GM12878 (cell line): ENCODE measurements around the gene CLPTM1L. TPM values are rescaled to one million over a fixed set of nuclear protein-coding genes. Genes with fewer than 3 reads are reported as not detected.

Experiments
- ATAC-seq: fragments of 200-7000 bp; cut with Tn5 transposase; 3 replicates; pipeline ENCODE4 v1.9.1; 2020; ENCODE audit warnings: mild to moderate bottlenecking, moderate library complexity
- BruUV-seq: library from RNA; stranded (reverse); fragments of 400-500 nt; replicated peaks from 2 replicates; lab custom pipeline; 2021; lab: Mats Ljungman, UMichigan
- CTCF ChIA-PET: fragments of 300-600 bp; sonication (Branson Sonifier 250); formaldehyde crosslinking; extraction: SDS; loops from one replicate; lab custom pipeline; 2021; ENCODE audit warnings: inconsistent platforms; lab: Yijun Ruan, JAX
- POLR2A ChIA-PET: fragments of 350-600 bp; formaldehyde crosslinking; extraction: SDS; loops from one replicate; lab custom pipeline; 2021; ENCODE audit warnings: inconsistent platforms; lab: Charles Lee
- RAD21 ChIA-PET: fragments of 300-600 bp; sonication (Branson Sonifier 250); formaldehyde crosslinking; loops from one replicate; lab custom pipeline; 2023; ENCODE audit warnings: antibody characterized with exemption; ENCODE audit not compliant: unreplicated experiment; lab: Charles Lee
- SMC1A ChIA-PET: fragments of 300-600 bp; sonication (Branson Sonifier 250); formaldehyde crosslinking; loops from one replicate; lab custom pipeline; 2023; ENCODE audit not compliant: unreplicated experiment, uncharacterized antibody; lab: Charles Lee
- DNase-seq: peaks from one replicate; pipeline ENCODE4 v3.0.0-alpha.2; 2011; ENCODE audit warnings: low read depth, low spot score
- FAIRE-seq: peaks from 3 replicates; lab custom pipeline; 2011; peaks lifted over from hg19 to GRCh38; lab: Jason Lieb, UNC
- H2AFZ ChIP-seq: 2 replicates; pipeline ENCODE4 v1.6.0; 2011; ENCODE audit warnings: low read depth, low read length, control low read depth; ENCODE audit not compliant: control insufficient read depth
- H3K27ac ChIP-seq: 2 replicates; pipeline ENCODE4 v1.5.1; 2011; ENCODE audit warnings: control low read depth; ENCODE audit not compliant: control insufficient read depth, insufficient read depth
- H3K27me3 ChIP-seq, 2 experiments: replicated peaks in 1 of 2; 2 replicates each; pipeline versions ENCODE4 v1.6.0 to v1.6.1; 2011; ENCODE audit warnings: low read length in 1 of 2; ENCODE audit not compliant: control insufficient read depth in 2 of 2, insufficient read depth in 2 of 2
- H3K36me3 ChIP-seq, 2 experiments: 2 replicates each; pipeline ENCODE4 v1.5.1; 2011; ENCODE audit warnings: low read length in 1 of 2; ENCODE audit not compliant: control insufficient read depth in 2 of 2, insufficient read depth in 2 of 2
- H3K4me1 ChIP-seq: 2 replicates; pipeline ENCODE4 v1.6.1; 2011; ENCODE audit warnings: mild to moderate bottlenecking, low read length, moderate library complexity, mixed read lengths; ENCODE audit not compliant: control insufficient read depth, insufficient read depth
- H3K4me2 ChIP-seq: 2 replicates; pipeline ENCODE4 v1.6.0; 2011; ENCODE audit warnings: control low read depth; ENCODE audit not compliant: control insufficient read depth, insufficient read depth
- H3K4me3 ChIP-seq: fragments of 200-600 bp; sonication (generic); 2 replicates; pipeline ENCODE4 v1.5.1; 2016
- H3K79me2 ChIP-seq: 2 replicates; pipeline ENCODE4 v1.6.0; 2011; ENCODE audit warnings: low read length; ENCODE audit not compliant: control insufficient read depth, insufficient read depth
- H3K9ac ChIP-seq: 2 replicates; pipeline ENCODE4 v1.8.0; 2011; ENCODE audit warnings: low read length, control low read depth, mixed read lengths; ENCODE audit not compliant: control insufficient read depth, insufficient read depth
- H3K9me3 ChIP-seq: replicated peaks from 3 replicates; pipeline ENCODE4 v1.5.1; 2011; ENCODE audit warnings: mild to moderate bottlenecking, low read length; ENCODE audit not compliant: control insufficient read depth, insufficient read depth
- H4K20me1 ChIP-seq: 2 replicates; pipeline ENCODE4 v1.6.0; 2011; ENCODE audit not compliant: control insufficient read depth, insufficient read depth
- KLF5 ChIP-seq: fragments of 450-650 bp; IDR thresholded peaks from 2 replicates; pipeline ENCODE4 v1.6.1; 2014; ENCODE audit warnings: mild to moderate bottlenecking; ENCODE audit not compliant: partially characterized antibody
- POLR2A ChIP-seq: IDR thresholded peaks from 2 replicates; pipeline ENCODE4 v1.6.1; 2011; ENCODE audit warnings: low read depth, mild to moderate bottlenecking, low read length
- TAF1 ChIP-seq: IDR thresholded peaks from 2 replicates; pipeline ENCODE4 v1.6.1; 2011; ENCODE audit warnings: mild to moderate bottlenecking, low read depth, low read length, borderline replicate concordance
- WGBS: methylation state at CpG from one replicate; pipeline ENCODE4 v1.1.6; 2016; ENCODE audit warnings: low lambda C conversion rate; ENCODE audit not compliant: insufficient replicate concordance, insufficient coverage; ENCODE audit errors: missing lambda C conversion rate; 5-methylcytosine and 5-hydroxymethylcytosine counted together
- in situ Hi-C: fragments of 300-500 bp; cut with MboI; formaldehyde crosslinking; loops from 9 replicates; pipeline ENCODE4 v1.14.3; 2018; ENCODE audit warnings: mixed read lengths
- intact Hi-C: fragments of 100-400 bp; cut with micrococcal nuclease; formaldehyde crosslinking; loops from one replicate; pipeline ENCODE4 v1.14.2; 2022; ENCODE audit not compliant: unreplicated experiment
- polyA plus RNA-seq, 11 experiments: library from polyadenylated mRNA; depleted of rRNA in 4 of 11; unstranded in 6 of 11; stranded (reverse) in 5 of 11; fragments of >200 nt; fragmentation: Nextera tagmentation in 4 of 11; fragmentation: Illumina TruSeq in 1 of 11; extraction: Ambion mirVana in 4 of 11; extraction: Trizol in 1 of 11; gene quantifications; 1 replicate in 1 of 11; 2 replicates in 10 of 11; pipeline versions ENCODE4 v1.2.1 to v1.2.3, GENCODE V29; 2011 to 2016; ENCODE audit warnings: inconsistent platforms in 2 of 11, missing spikeins in 2 of 11, low read depth in 1 of 11
- total RNA-seq, 4 experiments: library from RNA; depleted of rRNA in 3 of 4; stranded (reverse); fragments of >200 nt in 3 of 4; fragmentation: Illumina TruSeq in 1 of 4; extraction: Trizol in 1 of 4; gene quantifications; 2 replicates each; pipeline versions ENCODE4 v1.2.1 to v1.2.3, GENCODE V29; 2013 to 2021
- TF ChIP-seq, protein P1 (sequence below): IDR thresholded peaks from 2 replicates; pipeline ENCODE4 v1.6.1; 2011; ENCODE audit warnings: low read depth, mild to moderate bottlenecking, low read length, moderate library complexity, borderline replicate concordance; ENCODE audit errors: extremely low read depth

CLPTM1L gene
- total and polyA plus RNA-seq, 10 of the 15 experiments (the other 5 are each of a cell fraction or from before 2014, with no cell fraction given), result 2.9 to 278 (median 135) TPM

DNA sequence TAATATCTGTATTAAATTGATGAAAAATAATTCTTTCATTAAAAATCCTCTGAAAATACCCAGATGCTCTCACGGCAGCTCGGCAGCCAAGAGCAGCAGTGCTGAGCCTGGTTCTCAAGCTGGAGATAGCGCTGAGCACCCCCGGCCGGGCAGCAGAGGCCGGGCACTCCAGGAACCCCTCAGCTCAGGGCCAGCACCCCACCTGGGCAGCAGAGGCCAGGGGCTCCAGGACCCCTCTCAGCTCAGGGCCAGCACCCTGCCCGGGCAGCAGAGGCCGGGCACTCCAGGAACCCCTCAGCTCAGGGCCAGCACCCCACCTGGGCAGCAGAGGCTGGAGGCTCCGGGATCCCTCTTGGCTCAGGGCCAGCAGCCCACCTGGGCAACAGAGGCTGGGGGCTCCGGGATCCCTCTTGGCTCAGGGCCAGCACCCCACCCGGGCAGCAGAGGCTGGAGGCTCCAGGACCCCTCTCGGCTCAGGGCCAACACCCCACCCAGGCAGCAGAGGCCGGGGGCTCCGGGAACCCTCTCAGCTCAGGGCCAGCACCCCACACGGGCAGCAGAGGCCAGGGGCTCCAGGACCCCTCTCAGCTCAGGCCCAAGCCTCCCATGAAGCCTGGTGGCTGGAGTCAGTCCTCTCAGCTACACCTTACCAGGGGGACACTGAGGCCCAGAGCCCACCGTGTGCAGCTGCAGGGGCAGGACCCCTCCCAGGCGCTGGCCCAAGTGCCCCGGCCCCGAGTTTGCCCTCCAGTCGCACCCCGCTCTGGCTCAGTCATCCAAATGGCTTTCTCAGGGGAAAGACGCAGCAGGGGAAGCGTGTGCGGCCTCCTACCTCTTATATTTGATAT is 21.7 kb downstream of the CLPTM1L start:
- Histone ChIP-seq H3K9me3 (no peaks in the 10 kb centered on the region), H3K4me2 (no peak overlapping the region), H3K9ac (no peak overlapping the region), H3K4me3 (no peak overlapping the region), H4K20me1 (no peaks in the 10 kb centered on the region), H3K27ac (no peak overlapping the region), H3K36me3 (peaks cover 11 to 54% of the 10 kb centered on the region in 2 experiments; a peak in 3 of 4 replicates), H3K79me2 (no peaks in the 10 kb centered on the region), H3K4me1 (no peaks in the 10 kb centered on the region; the same call in 1 of the 2 replicates), H2AFZ (no peak overlapping the region), H3K27me3 (no peaks in the 10 kb centered on the region)
- POLR2A ChIA-PET, result interaction anchor here (0.6 kb wide), 1 partner anchor 9 kb away, joined by 3 read pairs; no protein-coding TSS in a partner anchor
- RAD21 ChIA-PET, result no interaction called here
- FAIRE-seq, result no peak
- WGBS, result 95% methylated on average over 24 of the region's 24 CpGs
- SMC1A ChIA-PET, result interaction anchor here (1.3 kb wide), 1 partner anchor 21 kb away, joined by 3 read pairs; no protein-coding TSS in a partner anchor
- TF ChIP-seq, protein P1, sequence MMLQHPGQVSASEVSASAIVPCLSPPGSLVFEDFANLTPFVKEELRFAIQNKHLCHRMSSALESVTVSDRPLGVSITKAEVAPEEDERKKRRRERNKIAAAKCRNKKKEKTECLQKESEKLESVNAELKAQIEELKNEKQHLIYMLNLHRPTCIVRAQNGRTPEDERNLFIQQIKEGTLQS, result no peak
- TF ChIP-seq TAF1, result no peak
- intact Hi-C loops, result no loop called here
- BruUV-seq, result no TSS peak
- in situ Hi-C loops, result no loop called here
- DNase-seq, result no peak
- CTCF ChIA-PET, result no interaction called here
- ATAC-seq, result no peak

DNA sequence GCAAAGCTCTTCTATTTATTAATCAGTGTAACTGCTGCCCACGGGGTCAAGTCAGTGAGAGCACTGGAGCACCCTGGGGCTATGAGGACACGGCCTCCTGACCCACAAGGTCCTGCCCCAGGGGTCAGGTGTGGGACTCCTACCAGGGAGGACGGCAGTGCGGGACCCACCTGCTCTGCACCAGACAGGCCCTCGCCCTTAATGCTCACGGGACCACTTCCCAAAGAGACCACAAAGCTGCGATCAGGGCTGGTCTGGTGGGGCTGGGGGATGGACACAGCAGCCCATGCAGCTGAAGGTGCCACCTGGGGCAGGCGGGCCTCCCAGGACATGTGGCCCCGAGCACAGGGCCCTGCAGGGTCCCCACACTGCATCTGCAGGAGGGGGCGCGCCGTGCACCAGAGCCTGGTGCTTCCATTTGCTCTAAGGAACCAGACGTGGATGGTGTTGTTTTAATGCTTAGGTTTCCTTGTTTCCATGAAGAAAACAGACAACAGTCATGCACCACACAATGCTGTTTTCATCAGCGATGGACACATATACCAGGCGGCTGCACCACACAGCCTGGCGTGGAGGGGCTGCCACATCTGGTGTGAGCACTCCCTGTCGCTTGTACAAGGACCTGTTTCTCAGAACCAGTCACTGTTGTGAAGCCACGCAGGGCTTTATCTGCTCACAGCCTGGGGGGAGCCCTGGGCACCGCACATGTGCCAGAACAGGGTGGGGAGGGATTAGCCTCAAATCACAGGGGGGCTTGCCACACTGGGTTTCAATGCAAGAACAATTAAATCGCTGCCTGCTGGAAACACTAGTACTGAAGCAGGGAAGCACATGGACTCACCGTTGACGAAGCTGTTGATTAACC is 22.6 kb downstream of the CLPTM1L start:
- Histone ChIP-seq H3K27ac (no peak overlapping the region), H3K9me3 (no peaks in the 10 kb centered on the region), H3K9ac (no peak overlapping the region), H3K79me2 (no peaks in the 10 kb centered on the region), H3K4me1 (peaks cover 3% of the 10 kb centered on the region), H3K4me2 (no peak overlapping the region), H4K20me1 (no peaks in the 10 kb centered on the region), H3K4me3 (no peak overlapping the region), H2AFZ (no peak overlapping the region), H3K36me3 (peaks cover 16 to 59% of the 10 kb centered on the region in 2 experiments), H3K27me3 (no peaks in the 10 kb centered on the region)
- ChIA-PET CTCF (no interaction called here), SMC1A (no interaction called here), RAD21 (no interaction called here), POLR2A (no interaction called here)
- ATAC-seq (no peak), DNase-seq (no peak), FAIRE-seq (no peak)
- TF ChIP-seq KLF5 (no peak), POLR2A (peak; percentile 43; the same call in 1 of the 2 replicates)
- BruUV-seq, result no TSS peak
- intact Hi-C loops (no loop called here), in situ Hi-C loops (no loop called here)
- 94% methylated on average over 22 of the region's 22 CpGs for WGBS
